GM10248 (cell line): ENCODE results near the gene CAMK2G.

Experiments used
- CTCF ChIA-PET: fragments of 300-600 bp; sonication (Branson Sonifier 250); formaldehyde crosslinking; extraction: SDS; loops from one replicate; lab custom pipeline; 2021; ENCODE audit warnings: antibody characterized with exemption; lab: Yijun Ruan, JAX
- POLR2A ChIA-PET: fragments of 350-650 bp; sonication (Branson Sonifier 250); formaldehyde crosslinking; extraction: SDS; loops from one replicate; lab custom pipeline; 2020; ENCODE audit warnings: antibody characterized with exemption; lab: Yijun Ruan, JAX
- DNase-seq: peaks from one replicate; pipeline ENCODE4 v3.0.0; 2012; ENCODE audit errors: extremely low spot score
- TF ChIP-seq, protein P1 (sequence below): IDR thresholded peaks from 2 replicates; pipeline ENCODE4 v1.5.1; 2012; ENCODE audit warnings: mild to moderate bottlenecking, low read depth; ENCODE audit errors: extremely low read depth, missing control alignments, control extremely low read depth

CAMK2G gene

DNA sequence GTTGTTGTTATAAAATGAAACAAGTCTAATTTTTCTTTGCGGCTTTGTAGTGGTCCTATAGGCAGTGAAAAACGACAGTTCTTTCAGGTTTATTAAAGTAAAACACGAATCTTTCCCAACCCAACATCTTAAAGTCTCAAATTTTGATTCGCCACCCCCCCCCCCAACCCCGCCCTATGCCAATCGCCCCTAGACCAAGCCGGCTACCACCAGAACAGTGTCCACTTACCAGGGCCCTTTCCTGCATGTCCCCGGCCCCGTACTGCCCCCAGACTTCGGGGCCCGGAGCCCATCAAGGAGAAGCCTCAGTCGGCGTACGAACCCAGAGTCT is 92.8 kb downstream of the CAMK2G start:
- TF ChIP-seq, protein P1, sequence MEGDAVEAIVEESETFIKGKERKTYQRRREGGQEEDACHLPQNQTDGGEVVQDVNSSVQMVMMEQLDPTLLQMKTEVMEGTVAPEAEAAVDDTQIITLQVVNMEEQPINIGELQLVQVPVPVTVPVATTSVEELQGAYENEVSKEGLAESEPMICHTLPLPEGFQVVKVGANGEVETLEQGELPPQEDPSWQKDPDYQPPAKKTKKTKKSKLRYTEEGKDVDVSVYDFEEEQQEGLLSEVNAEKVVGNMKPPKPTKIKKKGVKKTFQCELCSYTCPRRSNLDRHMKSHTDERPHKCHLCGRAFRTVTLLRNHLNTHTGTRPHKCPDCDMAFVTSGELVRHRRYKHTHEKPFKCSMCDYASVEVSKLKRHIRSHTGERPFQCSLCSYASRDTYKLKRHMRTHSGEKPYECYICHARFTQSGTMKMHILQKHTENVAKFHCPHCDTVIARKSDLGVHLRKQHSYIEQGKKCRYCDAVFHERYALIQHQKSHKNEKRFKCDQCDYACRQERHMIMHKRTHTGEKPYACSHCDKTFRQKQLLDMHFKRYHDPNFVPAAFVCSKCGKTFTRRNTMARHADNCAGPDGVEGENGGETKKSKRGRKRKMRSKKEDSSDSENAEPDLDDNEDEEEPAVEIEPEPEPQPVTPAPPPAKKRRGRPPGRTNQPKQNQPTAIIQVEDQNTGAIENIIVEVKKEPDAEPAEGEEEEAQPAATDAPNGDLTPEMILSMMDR, result no peak
- ChIA-PET CTCF (interaction anchor here (0.8 to 2.9 kb wide), 9 partner anchors 9 to 252 kb away, joined by 3 to 12 read pairs (median 4); a partner anchor contains a TSS), POLR2A (interaction anchor here (0.8 to 1.8 kb wide), 3 partner anchors 9 to 37 kb away, joined by 3 to 10 read pairs (median 3); a partner anchor contains a TSS)
- DNase-seq, result no peak

DNA sequence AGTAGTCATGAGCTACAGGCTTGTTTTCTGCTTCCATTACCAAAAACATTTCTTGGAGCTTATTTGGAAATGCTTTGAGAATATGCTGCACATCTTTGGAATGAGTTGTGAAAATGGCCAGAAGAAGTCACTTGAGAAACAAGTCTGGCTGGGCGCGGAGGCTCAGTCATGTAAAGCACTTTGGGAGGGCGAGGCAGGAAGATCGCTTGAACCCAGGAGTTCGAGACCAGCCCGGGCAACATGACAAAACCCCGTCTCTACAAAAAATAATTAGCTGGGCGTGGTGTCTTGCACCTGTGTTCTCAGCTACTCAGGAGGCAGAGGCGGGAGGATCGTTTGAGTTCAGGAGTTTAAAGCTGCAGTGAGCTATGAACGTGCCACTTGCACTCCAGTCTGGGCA is 93.4 kb downstream of the CAMK2G start:
- DNase-seq, result no peak
- CTCF ChIA-PET, result interaction anchor here (1.0 to 2.9 kb wide), 7 partner anchors 8 to 252 kb away, joined by 3 to 12 read pairs (median 4); a partner anchor contains a TSS
- TF ChIP-seq, protein P1, result no peak
- POLR2A ChIA-PET, result interaction anchor here (0.8 to 1.8 kb wide), 2 partner anchors 9 to 13 kb away, joined by 3 to 10 read pairs; a partner anchor contains a TSS

DNA sequence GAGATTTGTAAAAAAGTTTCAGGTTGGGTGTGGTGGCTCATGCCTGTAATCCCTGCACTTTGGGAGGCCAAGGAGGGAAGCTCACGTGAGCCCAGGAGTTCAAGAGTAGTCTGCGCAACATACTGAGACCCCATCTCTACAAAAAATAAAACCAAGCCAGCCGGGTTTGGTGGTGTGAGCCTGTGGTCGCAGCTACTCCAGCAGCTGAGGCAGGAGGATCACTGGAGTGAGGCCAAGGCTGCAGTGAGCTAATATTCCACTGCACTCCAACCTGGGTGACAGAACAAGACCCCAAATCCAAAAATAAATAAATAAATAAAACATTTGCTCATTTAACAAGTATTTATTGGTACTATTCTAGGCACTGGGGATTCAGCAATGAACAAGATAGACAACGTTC is 94.1 kb downstream of the CAMK2G start:
- TF ChIP-seq, protein P1, result no peak
- ChIA-PET CTCF (interaction anchor here (1.3 to 2.9 kb wide), 4 partner anchors 8 to 99 kb away, joined by 3 to 12 read pairs (median 6); a partner anchor contains a TSS), POLR2A (no interaction called here)
- no peak for DNase-seq

DNA sequence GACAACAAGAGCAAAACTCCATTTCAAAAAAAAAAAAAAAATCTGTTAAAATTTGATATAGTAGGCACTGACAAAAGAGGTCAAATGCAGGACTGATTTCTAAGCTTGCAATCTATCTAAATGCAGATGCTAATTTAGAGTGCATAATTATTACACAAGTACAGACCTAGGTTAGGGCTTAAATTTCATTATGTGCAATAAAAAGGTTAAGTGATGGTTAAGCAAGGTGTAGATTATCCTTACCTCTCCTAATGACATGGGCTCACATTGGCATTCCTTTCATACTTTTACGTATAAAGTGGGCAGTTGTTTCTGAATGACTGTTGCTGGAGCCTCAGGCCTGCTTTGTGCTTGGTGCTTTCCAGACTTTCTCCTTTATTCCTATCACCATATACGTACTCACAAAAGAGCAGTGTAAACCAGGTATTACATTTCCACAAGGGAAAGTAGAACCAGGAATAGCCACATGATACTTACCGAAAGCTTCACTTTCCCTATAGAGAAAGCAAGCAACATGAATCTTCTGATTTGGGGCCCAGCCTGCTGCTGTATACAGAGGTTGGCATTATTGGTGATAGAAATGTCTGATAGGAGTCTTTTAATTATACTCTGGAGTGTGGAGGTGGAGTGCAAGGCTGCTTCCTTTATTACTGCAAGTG is 94.7 kb downstream of the CAMK2G start:
- ChIA-PET POLR2A (interaction anchor here (0.7 to 1.1 kb wide), 3 partner anchors 14 to 1942 kb away, joined by 3 to 4 read pairs (median 3); no protein-coding TSS in a partner anchor), CTCF (no interaction called here)
- TF ChIP-seq, protein P1, result no peak
- DNase-seq, result no peak

DNA sequence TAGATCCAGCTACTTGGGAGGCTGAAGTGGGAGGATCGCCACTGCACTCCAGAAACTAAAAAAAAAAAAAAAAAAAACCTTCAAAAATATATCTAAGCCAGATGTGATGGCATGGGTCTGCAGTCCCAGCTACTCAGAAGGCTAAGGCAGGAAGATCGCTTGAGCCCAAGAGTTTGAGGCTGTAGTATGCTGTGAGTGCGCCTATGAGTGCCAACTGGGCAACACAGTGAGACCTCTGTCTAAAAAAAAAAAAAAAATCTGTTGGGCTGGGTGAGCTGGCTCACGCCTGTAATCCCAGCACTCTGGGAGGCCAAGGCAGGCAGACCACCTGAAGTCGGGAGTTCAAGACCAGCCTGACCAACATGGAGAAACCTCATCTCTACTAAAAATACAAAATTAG is 95.3 kb downstream of the CAMK2G start:
- ChIA-PET POLR2A (interaction anchor here (0.7 to 1.7 kb wide), 4 partner anchors 10 to 1941 kb away, joined by 3 to 8 read pairs (median 4); no protein-coding TSS in a partner anchor), CTCF (interaction anchor here (1.4 kb wide), 1 partner anchor 9 kb away, joined by 4 read pairs; no protein-coding TSS in a partner anchor)

DNA sequence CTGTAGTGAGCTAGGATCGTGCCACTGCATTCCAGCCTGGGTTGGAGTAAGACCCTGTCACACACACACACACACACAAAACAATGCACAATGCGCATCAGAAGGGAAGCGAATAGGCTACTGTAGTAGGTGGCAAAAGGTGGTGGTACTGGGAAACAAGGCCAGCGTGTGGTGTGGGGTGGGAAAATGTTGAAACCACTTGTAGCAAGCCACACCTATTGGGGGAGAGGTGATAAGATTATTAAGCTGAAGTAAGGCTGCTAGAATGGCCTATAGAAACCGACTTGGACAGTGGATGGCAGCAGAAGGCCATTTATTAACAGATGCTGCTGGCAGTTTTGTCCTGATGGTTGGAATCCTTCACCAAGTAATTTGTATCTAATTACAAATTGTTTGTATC is 99.7 kb downstream of the CAMK2G start:
- DNase-seq, result no peak
- CTCF ChIA-PET, result interaction anchor here (1.0 to 4.6 kb wide), 5 partner anchors 9 to 166 kb away, joined by 3 to 23 read pairs (median 6); no protein-coding TSS in a partner anchor
- TF ChIP-seq, protein P1, result peak; percentile 32
- POLR2A ChIA-PET, result no interaction called here

More for the DNA sequence above, 95.3 kb downstream of the CAMK2G start:
- TF ChIP-seq, protein P1, result no peak
- DNase-seq, result no peak
